CD4-positive, alpha-beta T cell treated with Interleukin-21 for 1 hour (primary cell): ENCODE measurements around the gene NRCAM.
"Not testable (repeated sequence)": the region's sequence is repeated elsewhere in the genome, so short reads cannot be mapped to it uniquely, and the experiment has no call there.

Experiments
- DNase-seq: peaks from one replicate; pipeline ENCODE4 v3.0.0-alpha.2; 2020

NRCAM gene

DNA sequence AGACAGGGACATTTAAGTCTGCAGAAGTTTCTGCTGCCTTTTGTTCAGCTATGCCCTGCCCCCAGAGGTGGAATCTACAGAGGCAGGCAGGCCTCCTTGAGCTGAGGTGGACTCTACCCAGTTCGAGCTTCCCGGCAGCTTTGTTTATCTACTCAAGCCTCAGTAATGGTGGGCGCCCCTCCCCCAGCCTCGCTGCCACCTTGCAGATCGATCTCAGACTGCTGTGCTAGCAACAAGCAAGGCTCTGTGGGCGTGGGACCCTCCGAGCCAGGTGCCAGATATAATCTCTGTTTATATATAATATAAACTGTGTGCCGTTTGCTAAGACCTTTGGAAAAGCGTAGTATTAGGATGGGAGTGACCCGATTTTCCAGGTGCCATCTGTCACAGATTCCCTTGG is 63.1 kb downstream of the NRCAM start:
- DNase-seq, result not testable (repeated sequence)

GRCh38 chr7:108387686-108388085 is 68.5 kb downstream of the NRCAM start:
- not testable (repeated sequence) for DNase-seq

GRCh38 chr7:108385834-108386422 is 70.3 kb downstream of the NRCAM start:
- DNase-seq, result no peak

- DNase-seq, result no peak
These were observed 71.3 kb downstream of the NRCAM start for GRCh38 chr7:108384716-108385483.

DNA sequence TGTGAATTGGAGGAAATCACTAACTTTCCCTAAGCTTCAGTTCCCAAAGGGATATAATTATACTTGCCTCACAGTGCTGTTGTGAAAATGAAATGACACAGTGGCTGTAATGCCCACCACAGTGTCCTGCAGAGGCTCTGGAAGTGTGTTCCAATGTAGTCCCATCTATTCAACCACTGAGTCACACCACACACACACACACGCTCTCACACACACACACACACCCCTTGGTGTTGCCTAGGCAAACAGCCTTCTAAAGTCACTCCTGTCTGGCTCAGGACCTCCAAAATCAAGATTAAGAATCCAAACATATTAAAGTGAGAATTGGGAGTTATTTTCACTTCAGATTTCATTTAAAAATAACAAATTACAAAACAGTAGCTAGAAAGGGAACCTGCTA is 73.3 kb downstream of the NRCAM start:
- no peak for DNase-seq

DNA sequence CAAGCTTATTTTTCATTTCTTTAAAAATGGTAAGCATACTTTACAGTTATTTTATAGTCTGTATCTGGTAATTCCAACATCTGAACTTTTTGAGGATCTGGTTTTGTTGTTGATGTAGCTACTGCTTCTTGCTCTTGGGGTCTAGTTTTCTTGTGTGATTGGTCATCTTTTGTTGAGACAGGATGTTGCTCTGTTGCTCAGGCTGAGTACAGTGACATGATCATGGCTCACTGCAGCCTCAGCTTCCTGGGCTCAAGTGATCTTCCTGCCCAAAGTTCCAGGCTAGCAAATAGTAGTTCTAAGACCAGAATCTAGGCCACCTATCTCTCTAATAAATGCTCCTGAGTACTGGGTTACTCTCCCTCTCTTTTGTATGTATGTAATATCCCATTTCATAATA is 75.7 kb downstream of the NRCAM start:
- no peak for DNase-seq

DNA sequence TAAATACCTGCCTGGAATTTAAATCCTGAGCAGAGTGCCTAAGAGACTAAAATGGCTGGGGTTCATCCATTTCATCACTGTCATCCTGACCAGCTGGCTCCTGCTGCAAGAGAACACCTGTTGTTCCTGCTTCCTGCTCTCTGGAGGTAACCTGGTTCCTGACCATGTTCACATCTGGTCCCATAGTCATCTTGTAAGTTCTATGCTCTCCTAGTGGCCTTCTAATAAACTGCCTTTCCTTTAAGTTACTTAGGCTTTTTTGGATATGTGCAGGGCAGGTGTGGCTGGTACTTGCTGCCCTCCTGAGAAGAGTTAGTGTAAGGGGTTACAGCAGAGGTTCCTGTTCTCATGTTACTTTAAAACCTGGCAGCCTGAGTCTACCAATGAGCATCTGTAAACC is 80.0 kb downstream of the NRCAM start:
- no peak for DNase-seq

DNA sequence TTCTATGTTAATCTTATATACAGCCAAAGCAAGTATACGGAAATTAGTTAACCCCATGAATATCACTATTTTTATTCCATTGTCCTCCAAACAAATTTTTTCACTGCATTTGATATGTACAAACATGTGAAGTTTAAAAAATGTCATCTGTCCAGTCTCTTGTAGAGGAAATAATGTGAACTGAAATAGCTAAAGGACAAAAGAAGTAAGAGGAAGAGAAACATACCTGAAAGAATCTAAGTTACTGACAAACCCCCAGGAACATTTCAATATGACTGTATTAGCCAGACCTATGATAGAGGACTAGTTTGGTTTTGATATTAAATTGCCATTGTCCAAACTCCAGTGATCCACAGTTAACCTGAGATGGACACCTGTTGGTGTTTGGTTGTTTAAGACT is 80.6 kb downstream of the NRCAM start:
- DNase-seq, result no peak

- no peak for DNase-seq
These were observed 81.3 kb downstream of the NRCAM start for GRCh38 chr7:108374899-108375298.

DNA sequence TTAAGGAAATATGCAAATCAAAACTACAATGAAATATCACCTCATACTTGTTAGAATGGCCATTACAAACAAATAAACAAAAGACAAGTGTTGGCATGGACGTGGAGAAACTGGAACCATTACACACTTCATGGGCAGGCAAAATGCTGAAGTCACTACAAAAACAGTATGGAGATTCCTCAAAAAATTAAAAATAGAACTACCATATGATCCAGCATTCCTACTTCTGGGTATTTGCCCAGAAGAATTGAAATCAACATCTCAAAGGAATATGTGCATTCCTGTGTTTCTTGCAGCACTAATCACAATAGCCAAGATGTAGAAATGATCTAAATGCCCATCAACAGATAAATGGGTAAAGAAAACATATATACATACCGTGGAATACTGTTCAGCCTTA is 83.6 kb downstream of the NRCAM start:
- DNase-seq, result no peak

DNA sequence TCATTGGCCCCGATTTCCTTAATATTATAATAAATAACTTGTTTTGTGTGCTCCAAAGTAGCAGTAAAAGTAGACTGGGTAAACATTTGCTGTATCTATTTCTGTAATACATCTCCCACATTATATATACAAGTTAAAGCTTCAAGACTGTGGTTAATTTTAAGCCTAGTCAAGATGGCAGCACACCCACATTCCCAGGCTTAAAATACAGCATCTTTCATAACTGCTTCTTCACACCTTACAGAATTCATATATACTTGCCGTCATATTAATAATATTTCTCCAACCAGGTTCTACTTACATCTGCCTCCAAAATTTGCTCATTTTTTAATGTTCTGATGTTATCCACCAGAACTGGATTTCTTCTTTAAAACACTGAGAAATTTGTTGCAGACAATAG is 85.6 kb downstream of the NRCAM start:
- DNase-seq, result no peak

- DNase-seq, result no peak
These were observed 87.8 kb downstream of the NRCAM start for GRCh38 chr7:108368466-108368865.

DNA sequence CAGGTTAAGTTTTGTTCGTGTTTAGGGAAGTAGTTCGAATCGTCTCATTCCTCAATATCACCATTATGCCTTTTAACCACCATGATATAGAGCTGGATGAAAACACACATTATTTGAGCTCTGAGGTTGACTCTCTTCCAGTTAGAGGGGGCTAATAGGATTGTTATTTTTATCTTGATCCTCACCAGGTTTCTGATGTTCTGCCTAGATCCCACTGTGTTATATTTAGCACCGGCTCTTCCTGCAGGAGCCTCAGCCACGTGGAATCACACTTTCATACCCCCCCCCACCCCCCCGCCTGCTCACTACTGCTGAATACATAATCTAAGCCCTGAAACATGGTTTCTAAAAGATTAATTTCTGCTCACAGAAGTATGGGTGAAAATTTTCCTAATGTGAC is 88.3 kb downstream of the NRCAM start:
- no peak for DNase-seq

DNA sequence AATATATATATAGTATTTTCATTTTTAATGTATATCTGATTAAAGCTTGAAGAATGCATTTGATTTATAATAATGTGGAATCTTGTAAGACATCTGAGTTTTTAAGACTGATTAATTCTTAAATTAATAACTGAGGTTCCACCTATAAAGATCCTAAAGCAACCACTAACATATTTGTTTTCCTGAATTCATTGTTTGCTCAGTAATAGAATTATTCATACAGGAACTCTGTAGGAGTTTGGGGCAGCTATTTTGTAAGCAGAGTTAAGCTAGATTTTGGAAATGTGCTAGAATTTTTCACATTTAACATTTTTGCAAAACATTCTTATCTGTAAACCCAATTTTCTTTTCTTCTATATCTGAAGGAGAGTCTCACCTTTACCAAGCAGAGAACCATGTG is 88.9 kb downstream of the NRCAM start:
- no peak for DNase-seq

DNA sequence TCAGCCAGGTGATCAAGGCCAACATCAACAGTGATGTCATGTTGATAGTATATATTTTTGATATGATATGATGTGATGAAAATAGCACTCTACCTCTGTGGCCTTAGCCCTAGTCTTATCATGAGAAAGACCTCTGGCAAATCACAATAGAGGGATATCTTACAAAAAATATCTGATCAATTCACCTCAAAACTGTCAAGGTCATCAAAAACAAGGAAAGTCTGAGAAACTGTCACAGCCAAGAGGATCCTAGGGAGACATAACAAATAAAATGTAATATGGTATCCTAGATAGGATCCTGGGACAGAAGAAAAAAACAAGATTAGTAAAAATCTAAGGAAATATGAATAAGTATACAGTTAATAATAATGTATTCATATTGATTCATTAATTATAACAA is 92.6 kb downstream of the NRCAM start:
- DNase-seq, result no peak

DNA sequence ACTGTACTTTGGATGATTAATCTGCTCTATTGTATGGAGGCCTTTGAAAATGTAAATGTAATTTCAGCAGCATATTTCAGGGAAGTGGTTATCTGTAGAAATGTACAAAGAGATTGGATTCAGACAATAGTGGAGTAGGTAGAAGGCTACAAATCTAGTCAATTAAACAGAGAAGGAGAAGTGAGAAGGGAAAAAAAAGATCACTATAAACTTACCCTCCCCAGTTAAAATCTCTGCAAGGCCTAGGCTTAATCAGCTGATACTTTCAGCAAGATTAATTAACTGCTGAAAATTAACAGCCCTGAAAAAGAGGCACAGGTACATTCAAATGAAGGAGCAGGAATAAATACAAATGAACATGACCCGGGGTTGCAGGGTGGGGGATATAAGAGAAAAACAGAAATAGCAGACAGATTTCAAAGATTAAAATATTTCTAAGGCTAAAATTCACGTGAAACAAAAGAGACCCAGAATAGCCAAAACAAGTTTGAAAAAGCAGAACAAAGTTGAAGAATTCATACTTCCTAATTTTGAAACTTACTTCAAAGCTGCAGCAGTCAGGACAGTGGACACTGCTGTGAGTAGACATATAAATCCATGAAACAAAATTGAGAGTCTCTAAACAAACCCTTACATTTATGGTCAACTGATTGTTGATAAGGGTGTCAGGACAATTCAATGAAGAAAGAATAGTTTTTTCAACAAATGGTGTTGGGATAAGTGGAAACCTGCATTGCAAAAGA is 96.0 kb downstream of the NRCAM start:
- no peak for DNase-seq

- no peak for DNase-seq
These were observed 97.7 kb downstream of the NRCAM start for GRCh38 chr7:108358553-108358952.

DNA sequence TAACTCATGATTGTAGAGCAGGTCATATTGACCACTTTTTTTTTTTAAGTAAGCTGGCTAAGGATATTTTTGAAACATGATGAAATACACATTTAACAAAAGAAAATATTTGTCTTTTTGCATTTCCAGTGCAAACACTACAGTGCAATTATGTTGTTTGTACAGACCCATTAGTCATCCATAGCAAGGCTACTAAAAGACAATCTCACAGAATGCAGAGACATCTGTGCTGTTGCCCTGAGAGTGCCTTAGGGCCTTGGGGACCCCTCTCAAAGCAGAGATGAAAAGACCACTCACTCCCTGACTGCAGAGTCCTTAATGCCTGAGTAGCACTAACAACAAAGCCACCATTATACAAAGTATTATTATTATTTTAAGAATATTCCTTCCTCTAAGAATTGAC is 104.5 kb downstream of the NRCAM start:
- DNase-seq, result no peak

GRCh38 chr7:108348913-108349312 is 107.3 kb downstream of the NRCAM start:
- no peak for DNase-seq

DNA sequence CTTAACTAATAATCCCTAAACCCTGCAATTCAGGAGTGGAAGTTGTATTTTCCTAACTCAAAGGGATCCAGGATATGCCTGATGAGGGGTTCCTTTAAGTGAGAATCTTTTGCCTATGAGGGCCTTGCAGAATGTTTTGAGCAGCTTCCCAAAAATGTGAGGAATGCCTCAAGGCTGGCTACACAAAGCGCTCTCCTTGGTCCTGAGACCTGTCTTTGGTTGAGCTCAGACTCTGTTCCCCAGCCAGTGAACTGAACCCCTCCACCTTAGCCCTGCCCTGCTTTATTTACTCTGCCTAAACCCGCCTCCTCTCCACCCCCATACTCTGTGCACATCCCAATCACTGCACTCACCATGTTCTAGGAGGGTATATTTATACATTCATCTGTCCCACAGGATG is 108.6 kb downstream of the NRCAM start:
- no peak for DNase-seq

- no peak for DNase-seq
These were observed 110.4 kb downstream of the NRCAM start for GRCh38 chr7:108345710-108346336.

DNA sequence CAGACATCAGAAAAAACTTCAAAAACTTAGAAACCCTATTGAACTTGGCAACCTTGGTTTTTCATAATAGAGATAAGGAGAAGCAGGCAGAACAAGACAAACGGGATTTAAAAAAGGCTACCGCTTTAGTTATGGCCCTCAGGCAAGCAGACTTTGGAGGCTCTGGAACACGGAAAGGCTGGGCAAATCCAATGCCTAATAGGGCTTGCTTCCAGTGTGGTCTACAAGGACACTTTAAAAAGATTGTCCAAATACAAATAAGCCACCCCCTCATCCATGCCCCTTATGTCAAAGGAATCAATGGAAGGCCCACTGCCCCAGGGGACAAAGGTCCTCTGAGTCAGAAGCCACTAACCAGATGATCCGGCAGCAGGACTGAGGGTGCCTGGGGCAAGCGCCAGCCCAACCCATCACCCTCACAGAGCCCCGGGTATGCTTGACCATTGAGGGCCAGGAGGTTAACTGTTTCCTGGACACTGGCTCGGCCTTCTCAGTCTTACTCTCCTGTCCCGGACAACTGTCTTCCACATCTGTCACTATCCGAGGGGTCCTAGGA is 115.3 kb downstream of the NRCAM start:
- DNase-seq, result no peak

DNA sequence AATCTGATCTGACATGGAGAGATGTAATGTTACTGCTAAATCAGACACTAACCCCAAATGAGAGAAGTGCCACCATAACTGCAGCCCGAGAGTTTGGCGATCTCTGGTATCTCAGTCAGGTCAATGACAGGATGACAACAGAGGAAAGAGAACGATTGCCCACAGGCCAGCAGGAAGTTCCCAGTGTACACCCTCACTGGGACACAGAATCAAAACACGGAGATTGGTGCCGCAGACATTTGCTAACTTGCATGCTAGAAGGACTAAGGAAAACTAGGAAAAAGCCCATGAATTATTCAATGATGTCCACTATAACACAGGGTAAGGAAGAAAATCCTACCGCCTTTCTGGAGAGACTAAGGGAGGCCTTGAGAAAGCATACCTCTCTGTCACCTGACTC is 115.8 kb downstream of the NRCAM start:
- DNase-seq, result not testable (repeated sequence)
